ENCODE measurements around the gene E2F1.

The E2F1 gene

GRCh38 chr20:33630507-33630906 lies 55.7 kb downstream of the E2F1 start:
- DNase-seq, result no peak

- DNase-seq, result no peak
These were observed 56.2 kb downstream of the E2F1 start for GRCh38 chr20:33629979-33630378.

GRCh38 chr20:33629533-33629932 lies 56.7 kb downstream of the E2F1 start:
- no peak for DNase-seq

- DNase-seq, result no peak
These were observed 58.5 kb downstream of the E2F1 start for GRCh38 chr20:33627577-33628216.

GRCh38 chr20:33626190-33626589 lies 60.0 kb downstream of the E2F1 start:
- no peak for DNase-seq
